ENCODE measurements around the gene GLIS1. TPM values are rescaled to one million over a fixed set of nuclear protein-coding genes. Genes with fewer than 3 reads are reported as not detected.
A peak's percentile ranks its signal among the peaks of the same experiment; 100 is the strongest.

GLIS1 gene
- total RNA-seq, 1 experiment from 2014 or later, result 0.71 TPM

DNA sequence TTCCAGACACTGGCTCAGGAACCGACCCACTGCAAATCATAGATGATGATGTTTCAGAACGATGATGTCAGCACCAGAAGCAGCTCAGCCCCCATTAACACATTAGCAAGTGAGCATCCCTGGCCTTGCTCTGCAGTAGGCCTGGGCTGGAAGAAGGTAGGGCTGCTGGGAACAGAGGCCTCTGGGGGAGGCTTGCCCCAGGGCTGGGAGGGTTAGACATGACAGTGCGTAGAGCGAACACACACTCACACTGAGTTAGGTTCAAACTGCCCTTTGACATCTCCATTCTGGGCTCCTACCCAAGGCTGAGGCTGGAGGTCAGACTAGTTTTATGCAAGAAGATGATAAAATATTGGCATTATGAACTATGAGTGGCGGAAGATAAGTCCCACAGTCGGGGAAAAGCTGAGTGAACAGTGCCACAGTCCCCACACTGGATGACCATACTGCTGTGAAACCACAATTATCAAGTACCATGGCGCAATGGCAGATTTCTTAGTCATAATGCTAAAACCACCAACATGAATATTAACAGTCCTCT is 188.7 kb downstream of the GLIS1 start:
- no peak for DNase-seq (ENCODE audit: low read depth)

DNA sequence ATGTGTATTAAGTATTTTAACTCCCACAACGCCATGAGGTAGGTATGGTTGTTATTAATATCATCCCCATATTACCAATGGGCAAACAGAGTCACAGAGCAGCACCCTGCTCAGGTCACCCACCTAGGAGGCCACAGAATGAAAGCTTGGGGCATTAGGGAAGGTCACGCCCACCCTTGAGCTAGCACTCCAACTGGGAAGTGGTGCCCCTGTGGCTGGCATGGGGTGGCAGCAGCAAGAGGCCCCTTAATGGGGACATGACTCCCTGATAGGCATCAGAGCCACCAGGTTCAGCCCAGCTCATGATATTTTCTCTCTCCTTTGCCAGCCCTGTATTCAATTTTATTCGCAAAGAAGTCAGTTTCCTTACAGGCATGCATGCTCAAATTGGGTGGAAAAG is 189.2 kb downstream of the GLIS1 start:
- no peak for DNase-seq (ENCODE audit: low read depth)

DNA sequence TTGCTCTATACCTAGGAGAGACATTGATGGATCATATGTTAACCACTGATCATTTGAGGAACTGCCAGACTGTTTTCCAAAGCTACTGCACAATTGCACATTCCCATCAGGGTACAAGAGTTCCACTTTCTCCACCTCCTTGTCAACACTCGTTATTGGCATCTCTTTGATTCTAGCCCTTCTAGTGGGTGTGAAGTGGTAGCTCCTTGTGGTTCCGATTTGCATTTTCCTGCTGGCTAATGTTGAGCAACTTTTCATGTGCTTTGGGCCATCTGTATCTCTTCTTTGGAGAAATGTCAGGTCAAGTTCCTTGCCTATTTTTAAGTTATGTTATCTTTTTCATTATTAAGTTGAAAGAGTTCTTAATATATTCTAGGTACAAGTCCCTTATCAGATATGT is 189.7 kb downstream of the GLIS1 start:
- no peak for DNase-seq (ENCODE audit: low read depth)

DNA sequence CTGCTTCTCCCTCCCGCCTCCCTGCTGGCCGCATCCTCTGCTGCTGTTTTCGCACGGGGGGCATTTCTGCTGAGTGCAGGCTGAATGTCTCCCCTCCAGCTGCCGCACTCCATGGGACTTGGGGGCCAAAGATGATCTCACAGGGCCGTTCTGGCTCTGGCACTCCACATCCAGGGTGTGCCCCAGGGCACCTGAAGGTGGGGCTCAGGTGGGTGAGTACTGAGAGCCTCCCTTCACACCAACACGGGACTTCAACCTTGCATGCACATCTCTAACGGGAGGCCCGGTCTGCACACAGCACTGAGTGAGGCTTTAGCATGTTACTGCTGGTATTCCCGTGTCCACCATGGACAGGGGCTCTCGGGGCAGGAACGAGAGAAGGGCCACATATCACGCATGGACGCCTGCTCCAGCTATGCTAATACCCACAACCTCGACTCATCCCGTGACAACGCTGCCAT is 190.9 kb downstream of the GLIS1 start:
- DNase-seq (ENCODE audit: low read depth), result no peak

DNA sequence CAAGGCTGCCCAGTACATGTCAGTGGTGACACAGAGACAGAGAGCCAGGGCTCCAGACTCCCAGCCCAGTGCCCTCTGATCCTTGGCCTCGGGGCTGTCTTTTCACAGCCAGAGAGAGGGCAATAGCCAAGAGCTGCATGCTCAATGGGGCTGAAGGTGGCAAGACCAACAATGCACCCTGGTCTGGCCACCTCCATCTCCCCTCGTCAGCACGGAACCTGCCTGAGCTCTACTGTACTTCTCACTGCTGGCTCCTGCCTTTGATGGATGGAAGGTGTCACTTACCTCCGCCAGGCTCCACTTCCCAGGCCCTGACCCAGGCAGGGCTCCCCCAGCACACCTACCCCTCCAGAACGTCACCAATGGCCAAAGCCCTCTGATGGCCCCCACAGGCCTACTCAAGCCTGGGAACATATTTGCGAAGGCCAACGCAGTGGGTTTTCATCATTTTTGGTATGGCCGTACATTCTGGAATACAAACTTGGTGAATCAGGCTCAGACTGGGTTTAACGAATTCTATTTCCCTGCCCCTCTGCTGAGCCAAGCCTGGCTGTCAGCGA is 191.7 kb downstream of the GLIS1 start:
- no peak for DNase-seq (ENCODE audit: low read depth)

DNA sequence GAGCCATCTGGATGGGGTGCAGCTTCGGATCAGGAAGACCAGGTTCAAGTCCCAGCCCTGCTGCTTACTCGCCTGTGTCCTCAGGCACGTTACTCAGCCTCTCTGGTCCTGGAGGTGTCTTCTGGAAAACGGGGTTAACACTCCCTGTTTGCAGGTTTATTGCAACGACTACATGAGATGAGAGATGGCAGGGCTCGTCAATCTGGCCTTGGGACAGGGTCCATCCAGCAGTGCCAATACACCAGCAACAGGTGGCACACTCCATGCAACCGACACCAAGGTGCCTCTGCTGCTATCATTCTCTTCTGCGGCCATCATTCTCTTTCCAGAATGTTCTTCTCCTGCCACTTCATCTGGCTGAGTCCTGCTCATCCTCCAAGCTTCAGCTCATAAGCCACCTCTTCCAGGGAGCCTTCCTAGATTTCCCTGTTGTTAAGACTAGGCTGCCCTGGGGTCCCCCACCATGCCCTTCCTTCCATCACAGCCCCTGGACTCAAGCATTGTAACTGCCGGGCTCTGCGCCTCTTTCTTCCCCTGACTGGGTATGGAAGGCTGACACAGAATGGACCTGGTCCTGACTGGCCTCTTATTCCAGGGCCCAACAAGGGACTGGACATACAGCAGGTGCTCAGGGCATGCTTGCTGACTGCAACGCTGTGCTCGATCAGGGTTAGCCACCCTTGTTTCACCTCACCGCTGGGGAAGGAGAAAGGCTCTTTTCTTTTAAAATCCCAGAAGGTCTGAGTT is 192.4 kb downstream of the GLIS1 start:
- no peak for DNase-seq (ENCODE audit: low read depth)

DNA sequence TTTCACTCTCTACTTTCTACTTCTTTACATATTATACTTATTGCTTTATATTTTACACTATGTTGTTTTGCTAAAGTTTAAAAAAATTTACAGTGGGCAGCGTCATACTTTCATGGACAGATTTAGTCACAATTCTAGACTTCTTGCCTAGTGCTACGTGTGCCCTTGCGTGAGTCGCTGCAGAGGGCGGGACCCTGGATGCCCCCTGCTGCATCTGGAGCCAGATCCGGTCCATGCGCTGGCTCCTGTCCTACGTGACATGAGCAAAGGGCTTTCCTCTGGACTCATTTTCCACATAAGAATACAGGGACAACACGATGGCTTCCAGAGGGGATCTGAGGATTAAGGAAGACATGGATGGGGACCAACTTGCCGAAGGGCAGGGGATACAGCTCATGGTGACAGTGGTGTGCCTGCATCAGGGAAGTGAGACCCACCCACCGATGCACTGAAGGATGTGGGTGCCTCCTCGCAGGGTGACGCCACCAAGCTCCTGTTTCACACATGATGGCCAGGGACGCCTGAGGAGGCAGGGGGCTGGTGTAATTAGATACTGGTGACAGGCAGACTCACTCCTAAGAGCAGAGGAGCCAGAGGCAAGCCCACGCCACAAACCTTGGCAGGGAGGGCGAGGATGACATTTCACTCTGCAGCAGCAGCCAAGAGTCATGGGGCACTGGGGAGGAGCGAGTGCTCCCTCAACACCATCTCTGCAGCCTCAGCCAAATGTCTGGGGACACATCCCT is 193.1 kb downstream of the GLIS1 start:
- DNase-seq (ENCODE audit: low read depth), result no peak

DNA sequence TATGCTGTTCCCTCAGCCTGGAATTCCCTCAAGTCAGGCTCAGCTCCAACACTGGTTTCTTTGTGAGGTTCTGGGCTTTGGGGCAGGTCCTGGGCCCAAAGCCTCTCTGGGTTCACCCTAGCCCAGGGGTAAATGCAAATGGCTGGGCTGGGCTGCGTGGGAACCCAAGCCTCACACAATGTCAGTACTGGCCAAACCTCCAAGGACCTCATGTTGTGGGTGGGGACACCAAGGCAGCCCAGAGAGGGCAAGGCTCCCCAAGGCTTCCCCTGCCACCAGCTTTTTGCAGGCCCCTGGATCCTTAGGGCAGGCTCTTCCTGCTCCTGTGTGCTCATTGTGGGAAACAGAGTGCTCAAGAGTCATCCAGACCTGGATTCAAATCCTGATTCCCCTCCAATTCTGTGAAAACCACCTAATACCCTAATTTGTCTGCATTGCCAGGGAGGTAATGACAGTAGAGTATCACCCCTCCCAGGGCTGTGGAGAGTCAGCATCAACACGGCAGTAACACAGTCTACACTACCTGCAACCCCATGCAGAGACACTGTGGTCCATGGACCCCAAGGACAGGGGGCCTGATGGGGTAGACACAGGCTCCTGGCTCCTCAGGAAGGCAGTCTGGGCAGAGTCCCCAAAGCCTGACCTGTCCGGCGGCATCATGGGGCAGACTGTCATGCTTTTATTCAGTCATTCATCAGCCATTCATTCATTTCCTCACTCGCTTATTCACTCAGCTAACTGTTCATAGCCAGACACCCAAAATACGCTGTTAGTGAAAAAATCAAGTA is 194.0 kb downstream of the GLIS1 start:
- DNase-seq (ENCODE audit: low read depth), result no peak

DNA sequence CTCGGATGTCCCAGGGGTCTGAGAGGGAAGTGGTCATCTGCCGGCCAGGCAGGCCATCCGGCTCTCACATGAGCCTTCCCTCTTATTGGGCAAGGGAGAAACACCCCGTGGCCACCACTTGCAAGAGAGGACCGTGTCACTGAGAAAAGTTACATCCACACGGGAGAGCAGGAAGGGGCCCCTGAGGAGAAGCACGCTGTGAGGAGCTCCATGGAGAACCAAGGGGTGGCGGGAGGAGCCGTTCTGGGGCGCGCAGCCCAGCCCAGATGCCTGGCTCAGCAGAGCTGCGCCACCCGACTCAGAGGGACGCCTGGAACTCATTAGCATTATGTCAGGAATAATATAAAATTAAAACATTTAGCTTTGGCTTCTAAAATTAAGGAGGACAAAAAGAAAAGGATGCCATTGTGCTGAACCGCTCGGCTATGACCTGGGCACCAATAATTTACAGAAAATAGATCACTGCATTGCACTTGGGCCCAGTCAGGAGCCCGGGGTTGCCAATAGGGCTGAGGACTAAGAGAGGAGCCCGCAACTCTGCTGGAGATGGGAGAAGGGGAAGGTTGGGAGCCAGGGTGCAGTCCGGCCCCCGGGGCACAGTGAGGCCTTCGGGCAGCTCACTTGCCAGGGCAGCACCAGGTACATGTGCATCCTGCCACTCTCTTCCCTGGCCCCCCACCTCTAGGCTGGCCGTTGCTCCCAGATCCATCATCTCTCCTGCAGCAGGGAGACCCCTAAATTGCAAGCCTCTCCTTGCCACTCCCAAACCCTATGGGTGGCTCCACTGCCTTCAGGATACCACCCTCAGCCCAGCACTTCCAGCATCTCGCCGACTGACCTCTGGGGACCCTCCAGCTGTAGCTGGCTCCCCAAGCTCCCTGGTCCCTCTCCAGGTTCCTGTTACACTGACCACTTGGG is 194.9 kb downstream of the GLIS1 start:
- no peak for DNase-seq (ENCODE audit: low read depth)

DNA sequence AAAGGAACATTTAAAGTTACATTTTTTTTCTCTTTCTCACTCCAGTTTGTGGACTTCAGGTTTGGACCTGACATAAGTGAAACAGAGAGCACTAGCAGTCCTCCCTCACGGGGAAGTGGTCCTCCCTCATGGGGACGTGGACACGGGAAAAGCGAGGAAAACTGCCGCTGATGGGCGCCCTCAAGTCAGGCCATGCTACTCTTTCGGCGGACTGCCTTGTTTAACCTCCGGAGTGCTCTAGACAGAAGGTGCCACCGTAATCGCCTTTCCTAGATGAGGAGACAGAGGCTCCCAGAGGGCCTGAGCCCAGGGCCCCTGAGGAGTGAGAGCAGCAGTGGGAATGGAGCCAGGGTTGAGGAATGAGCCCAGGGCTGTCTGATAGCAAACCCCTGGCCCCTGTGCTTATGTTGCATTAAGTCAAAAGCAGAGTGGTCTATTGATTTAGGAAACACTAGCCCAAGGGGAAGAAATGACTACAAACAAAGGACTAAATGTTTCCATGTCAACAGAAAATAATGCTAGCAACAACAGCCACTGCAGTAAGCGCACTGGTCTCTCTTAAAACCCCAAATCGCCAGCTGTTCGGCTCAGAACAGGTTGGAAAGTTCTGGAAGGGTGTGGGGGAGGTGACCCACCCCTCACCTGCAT is 195.7 kb downstream of the GLIS1 start:
- DNase-seq (ENCODE audit: low read depth), result no peak

DNA sequence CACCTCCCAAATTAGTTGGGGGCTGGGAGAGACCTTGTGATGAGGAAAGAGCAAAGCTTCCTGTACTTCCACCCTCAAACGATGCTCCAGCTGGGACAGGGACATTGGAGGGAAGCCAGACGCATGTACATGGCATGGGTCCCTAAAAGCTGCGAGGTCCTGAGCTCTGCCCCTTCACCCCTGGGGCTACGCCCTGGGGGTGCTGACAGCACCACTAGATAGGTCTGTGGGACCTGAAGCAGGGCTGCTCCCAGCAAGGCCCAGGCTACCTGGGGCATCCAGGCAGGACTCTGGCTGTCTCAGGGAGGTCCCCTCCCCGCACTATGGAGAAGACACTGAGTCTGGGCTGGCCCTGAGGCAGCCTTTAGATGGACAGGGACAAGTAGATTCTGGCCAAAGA is 196.4 kb downstream of the GLIS1 start:
- no peak for DNase-seq (ENCODE audit: low read depth)

DNA sequence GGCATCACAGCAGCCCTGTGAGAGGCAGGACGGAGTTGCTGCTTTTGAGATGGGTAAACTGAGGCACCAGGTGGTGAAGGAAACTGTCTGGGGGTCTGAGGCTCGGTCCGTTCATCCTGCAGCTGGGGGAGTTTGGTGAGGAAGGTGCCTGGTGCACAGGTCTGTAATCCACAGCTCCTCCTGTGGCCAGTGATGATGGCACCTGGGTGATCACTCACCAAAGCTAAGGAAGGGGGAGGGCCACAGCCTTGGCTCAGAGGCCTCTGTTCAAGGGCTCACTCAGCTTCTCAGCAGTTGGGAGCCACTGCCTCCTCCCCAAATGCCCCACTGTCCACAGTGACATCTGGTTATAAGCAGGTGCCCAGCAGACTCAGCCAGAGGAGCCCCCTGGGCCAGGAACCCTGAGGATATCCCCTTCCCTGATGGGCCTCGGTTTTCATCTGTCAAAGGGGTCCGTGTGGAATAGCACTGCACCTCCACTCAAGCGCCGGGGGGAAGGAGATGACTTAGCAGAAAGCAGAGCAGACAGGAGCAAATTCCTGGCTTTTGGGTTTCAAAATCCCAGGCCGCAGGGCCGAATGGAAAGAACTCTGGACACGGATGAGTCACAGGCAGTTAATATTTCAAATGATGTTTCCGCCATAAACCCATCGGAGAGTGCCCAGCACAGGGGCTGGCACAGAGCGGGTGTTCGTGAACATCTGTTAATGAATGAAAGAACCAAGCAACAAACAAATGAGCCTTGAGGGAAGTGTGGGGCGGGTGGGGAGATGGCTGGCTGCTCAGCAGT is 197.0 kb downstream of the GLIS1 start:
- peak; percentile 77 for DNase-seq (ENCODE audit: low read depth)

DNA sequence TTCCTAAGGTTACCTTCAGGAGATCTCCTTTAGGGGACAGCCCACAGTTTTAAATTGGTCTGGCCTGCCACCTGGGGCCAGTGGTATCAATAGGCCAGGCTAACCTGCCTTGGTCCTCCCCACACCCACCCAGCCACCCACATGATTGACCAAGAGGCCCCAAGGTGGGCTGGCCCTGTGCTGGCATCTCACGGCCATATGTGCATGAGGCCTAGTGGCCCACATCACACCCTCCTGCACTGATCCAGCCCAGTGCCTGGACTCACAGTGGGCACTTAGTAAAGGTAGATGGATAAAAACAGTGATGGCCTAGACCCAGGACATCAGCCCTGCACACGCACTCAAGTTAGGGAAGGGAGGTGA is 197.7 kb downstream of the GLIS1 start:
- no peak for DNase-seq (ENCODE audit: low read depth)

DNA sequence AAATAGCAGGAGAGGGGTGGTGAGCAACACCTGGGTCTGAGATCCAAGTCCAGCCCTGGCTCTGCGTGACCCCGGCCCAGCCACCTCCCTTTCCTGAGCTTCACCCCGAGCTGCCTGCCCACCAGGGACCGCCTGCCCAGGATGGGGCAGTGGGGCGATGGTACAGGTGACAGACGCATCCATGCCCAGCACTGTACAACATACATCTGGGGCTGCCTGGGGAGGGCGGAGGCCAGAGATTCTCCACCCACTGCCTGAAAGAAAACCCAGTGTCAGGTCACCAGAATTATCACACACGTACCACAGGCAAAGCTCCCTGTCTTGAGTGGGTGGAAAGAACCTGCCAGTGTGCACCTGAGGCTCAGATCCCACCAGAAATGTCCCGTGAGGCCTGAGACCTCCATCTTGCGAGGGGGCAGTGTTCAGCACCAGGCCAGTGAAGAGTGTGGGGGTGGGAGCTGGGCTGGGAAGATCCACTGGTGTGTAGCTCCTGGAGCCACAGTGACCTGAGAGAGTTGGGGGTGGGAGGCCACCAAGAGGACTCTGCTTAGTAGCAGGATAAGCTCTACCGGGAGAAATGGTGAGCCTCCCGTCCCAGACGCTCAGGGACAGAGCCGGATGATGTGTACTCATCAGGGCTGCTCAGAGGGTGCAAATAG is 198.2 kb downstream of the GLIS1 start:
- DNase-seq (ENCODE audit: low read depth), result no peak

DNA sequence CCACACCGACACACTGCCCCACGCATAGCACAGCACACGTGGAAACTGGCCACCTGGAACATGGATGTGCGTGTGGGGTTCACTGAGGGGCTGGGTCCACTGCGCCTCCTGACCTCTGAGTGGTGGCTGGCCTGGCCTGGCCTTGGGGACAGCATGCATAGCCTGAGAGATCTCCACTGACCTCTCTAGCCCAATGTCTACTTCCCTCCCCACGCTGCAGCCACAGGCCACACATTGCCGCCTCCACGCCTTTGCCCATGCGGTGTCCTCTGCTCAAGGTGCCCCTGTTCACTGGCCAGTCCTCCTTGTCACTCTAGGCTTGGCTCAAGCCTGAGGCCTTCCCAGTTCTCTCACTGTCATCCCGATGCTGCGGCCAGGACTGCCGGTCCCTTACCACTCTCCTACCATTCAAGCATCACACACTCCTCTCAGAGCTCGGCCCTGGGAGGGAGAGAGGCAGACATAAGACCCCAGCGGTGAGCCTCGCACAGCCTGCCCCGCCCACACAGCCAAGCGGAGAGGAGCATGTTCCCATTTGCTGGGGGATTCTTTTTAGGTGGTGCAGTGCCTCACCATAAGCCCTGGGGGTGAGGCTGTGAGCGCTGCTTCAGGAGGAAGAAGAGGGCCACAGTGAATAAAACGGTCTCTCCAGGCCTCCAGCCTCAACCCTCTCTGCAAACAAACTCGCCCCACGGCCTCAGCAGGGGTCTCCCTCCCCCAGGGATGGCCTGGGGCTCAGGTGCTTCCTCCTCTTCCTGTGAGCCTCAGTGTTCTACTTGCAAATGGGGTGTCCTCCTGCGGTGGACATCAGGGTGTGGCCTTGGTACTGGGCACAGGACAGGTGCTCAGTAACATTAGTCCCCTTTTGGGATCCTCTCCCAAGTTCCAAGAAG is 199.0 kb downstream of the GLIS1 start:
- DNase-seq (ENCODE audit: low read depth), result no peak

DNA sequence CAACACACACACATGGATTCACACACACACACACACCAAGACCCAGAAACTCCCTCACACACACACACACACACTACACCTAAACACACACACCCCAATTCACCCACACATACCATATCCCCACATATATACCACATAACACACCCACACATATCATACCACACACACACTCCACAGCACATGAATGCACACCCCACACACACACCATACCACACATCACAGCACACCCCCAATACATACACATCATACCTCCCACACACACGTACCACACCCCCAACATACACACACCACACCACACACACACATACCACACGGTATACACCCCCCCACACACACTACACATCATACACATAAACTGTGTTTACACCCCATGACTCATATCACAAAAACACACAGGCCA is 199.7 kb downstream of the GLIS1 start:
- DNase-seq (ENCODE audit: low read depth), result no peak

DNA sequence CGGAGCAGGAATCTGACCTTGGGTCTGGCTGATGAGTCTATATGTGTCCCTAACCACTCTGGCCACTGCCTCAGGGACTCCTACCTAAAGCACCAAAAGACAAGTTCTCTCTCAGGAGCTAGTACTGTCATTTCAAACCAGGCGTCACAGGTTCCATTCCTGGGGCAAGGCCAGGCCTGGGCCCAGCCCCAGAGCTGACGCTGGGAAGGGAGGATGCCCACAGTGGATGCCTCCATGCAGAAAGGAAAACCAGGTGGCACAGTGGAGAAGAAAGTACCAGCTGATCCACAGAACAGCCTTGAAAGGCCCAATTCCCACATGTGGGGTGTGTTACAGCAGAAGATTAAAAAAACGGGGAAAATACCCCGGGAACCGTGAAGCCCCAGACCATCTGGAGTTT is 202.4 kb downstream of the GLIS1 start:
- no peak for DNase-seq (ENCODE audit: low read depth)

DNA sequence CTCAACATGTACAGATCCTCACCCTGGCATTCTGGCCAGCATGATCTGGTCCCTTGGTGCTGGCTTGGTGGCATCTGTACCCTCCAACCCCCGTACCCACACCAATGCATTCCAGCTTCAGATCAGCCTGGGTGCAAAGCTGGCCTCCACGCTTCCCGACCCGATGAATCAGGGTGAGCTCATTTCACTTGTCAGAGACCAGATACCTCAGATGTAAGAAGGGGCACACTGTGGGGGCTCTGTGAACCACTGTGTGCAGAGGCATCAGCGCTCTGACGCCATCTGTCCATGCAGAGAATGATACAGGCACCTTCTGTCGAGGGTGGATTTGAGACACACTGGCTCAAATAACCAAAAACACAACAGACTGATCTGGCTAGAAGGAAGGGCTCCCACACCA is 203.1 kb downstream of the GLIS1 start:
- peak; percentile 59 for DNase-seq (ENCODE audit: low read depth)

Data from HT1080 (cell line).